Mesenchymal stem cell (in vitro differentiated cells and primary cell): ENCODE results near the gene SCAPER.
"Not testable (repeated sequence)": the region's sequence is repeated elsewhere in the genome, so short reads cannot be mapped to it uniquely, and the experiment has no call there.

ENCODE experiments used
- DNase-seq: peaks from one replicate; pipeline ENCODE4 v3.0.0-alpha.2; 2013
- H2AFZ ChIP-seq: one replicate; pipeline ENCODE4 v1.6.1; 2013; ENCODE audit warnings: low read depth, mild to moderate bottlenecking, control low read depth, inconsistent platforms, low read length, moderate library complexity
- H2AK5ac ChIP-seq: 2 replicates; pipeline ENCODE4 v1.6.1; 2013; ENCODE audit warnings: low read length, moderate library complexity, mild to moderate bottlenecking, inconsistent platforms; ENCODE audit not compliant: severe bottlenecking
- H2BK120ac ChIP-seq: one replicate; pipeline ENCODE4 v1.6.1; 2013; ENCODE audit warnings: low read depth, mild to moderate bottlenecking, inconsistent platforms, low read length, moderate library complexity
- H2BK12ac ChIP-seq, 2 experiments: one replicate each; pipeline ENCODE4 v1.6.1; 2013; ENCODE audit warnings: inconsistent platforms in 2 of 2, low read length in 2 of 2, mild to moderate bottlenecking in 2 of 2, moderate library complexity in 2 of 2, control low read depth in 1 of 2
- H2BK15ac ChIP-seq: one replicate; pipeline ENCODE4 v1.6.1; 2013; ENCODE audit warnings: mild to moderate bottlenecking, low read depth, inconsistent platforms; ENCODE audit not compliant: poor library complexity, severe bottlenecking
- H2BK5ac ChIP-seq: 2 replicates; pipeline ENCODE4 v1.6.1; 2013; ENCODE audit warnings: low read depth, mild to moderate bottlenecking, low read length, control low read depth, inconsistent platforms; ENCODE audit not compliant: poor library complexity, severe bottlenecking
- H3K14ac ChIP-seq, 2 experiments: one replicate each; pipeline ENCODE4 v1.6.1; 2013; ENCODE audit warnings: inconsistent platforms in 2 of 2, low read length in 2 of 2, control low read depth in 1 of 2, mild to moderate bottlenecking in 1 of 2, moderate library complexity in 1 of 2
- H3K18ac ChIP-seq, 2 experiments: one replicate each; pipeline ENCODE4 v1.6.1; 2013; ENCODE audit warnings: inconsistent platforms in 2 of 2, low read length in 2 of 2, control low read depth in 1 of 2, low read depth in 1 of 2, mild to moderate bottlenecking in 1 of 2
- H3K23ac ChIP-seq, 2 experiments: one replicate each; pipeline ENCODE4 v1.6.1; 2013; ENCODE audit warnings: inconsistent platforms in 2 of 2, low read length in 2 of 2, mild to moderate bottlenecking in 2 of 2, moderate library complexity in 2 of 2, control low read depth in 1 of 2
- H3K27ac ChIP-seq: 2 replicates; pipeline ENCODE4 v1.5.1; 2013; ENCODE audit warnings: mild to moderate bottlenecking, moderate library complexity, low read length, control low read depth, inconsistent platforms; ENCODE audit not compliant: poor library complexity, severe bottlenecking
- H3K27me3 ChIP-seq, 2 experiments: 2 replicates each; pipeline versions ENCODE4 v1.6.1 to v1.7.0; 2013; ENCODE audit warnings: low read length in 2 of 2, mild to moderate bottlenecking in 2 of 2, moderate library complexity in 2 of 2, control low read depth in 1 of 2, inconsistent platforms in 1 of 2; ENCODE audit not compliant: control insufficient read depth in 1 of 2, insufficient read depth in 1 of 2
- H3K36me3 ChIP-seq, 2 experiments: 2 replicates each; pipeline versions ENCODE4 v1.6.1 to v1.7.0; 2013; ENCODE audit warnings: low read length in 2 of 2, control low read depth in 1 of 2, inconsistent platforms in 1 of 2, low read depth in 1 of 2, mild to moderate bottlenecking in 1 of 2; ENCODE audit not compliant: insufficient read depth in 2 of 2, control insufficient read depth in 1 of 2
- H3K4ac ChIP-seq, 2 experiments: one replicate each; pipeline ENCODE4 v1.6.1; 2013; ENCODE audit warnings: inconsistent platforms in 2 of 2, low read length in 2 of 2, mild to moderate bottlenecking in 2 of 2, moderate library complexity in 2 of 2, control low read depth in 1 of 2, low read depth in 1 of 2
- H3K4me1 ChIP-seq: 2 replicates; pipeline ENCODE4 v1.6.1; 2013; ENCODE audit warnings: low read depth, low read length, control low read depth; ENCODE audit not compliant: control insufficient read depth, insufficient read depth
- H3K4me2 ChIP-seq: 2 replicates; pipeline ENCODE4 v1.6.1; 2013; ENCODE audit warnings: low read length, mild to moderate bottlenecking, inconsistent platforms; ENCODE audit not compliant: poor library complexity, severe bottlenecking
- H3K4me3 ChIP-seq, 2 experiments: 2 replicates each; pipeline versions ENCODE4 v1.5.1 to v1.7.0; 2013; ENCODE audit warnings: low read length in 2 of 2, mild to moderate bottlenecking in 2 of 2, control low read depth in 1 of 2, low read depth in 1 of 2; ENCODE audit not compliant: insufficient read depth in 1 of 2
- H3K79me1 ChIP-seq: replicated peaks from 2 replicates; pipeline ENCODE4 v1.6.1; 2013; ENCODE audit warnings: mild to moderate bottlenecking, control low read depth, low read length, inconsistent platforms; ENCODE audit not compliant: poor library complexity, severe bottlenecking
- H3K9ac ChIP-seq: 2 replicates; pipeline ENCODE4 v1.7.0; 2013; ENCODE audit warnings: mild to moderate bottlenecking, low read length, moderate library complexity
- H3K9me3 ChIP-seq: 2 replicates; pipeline ENCODE4 v1.7.0; 2013; ENCODE audit warnings: mild to moderate bottlenecking, low read length; ENCODE audit not compliant: control insufficient read depth
- H4K8ac ChIP-seq: one replicate; pipeline ENCODE4 v1.6.1; 2013; ENCODE audit warnings: inconsistent platforms, mild to moderate bottlenecking, low read length, moderate library complexity
- H4K91ac ChIP-seq: one replicate; pipeline ENCODE4 v1.6.1; 2013; ENCODE audit warnings: mild to moderate bottlenecking, low read length, inconsistent platforms
- WGBS: methylation state at CpG from one replicate; pipeline ENCODE4 v1.1.7; 2013; ENCODE audit warnings: mixed read lengths; 5-methylcytosine and 5-hydroxymethylcytosine counted together

Gene SCAPER

DNA sequence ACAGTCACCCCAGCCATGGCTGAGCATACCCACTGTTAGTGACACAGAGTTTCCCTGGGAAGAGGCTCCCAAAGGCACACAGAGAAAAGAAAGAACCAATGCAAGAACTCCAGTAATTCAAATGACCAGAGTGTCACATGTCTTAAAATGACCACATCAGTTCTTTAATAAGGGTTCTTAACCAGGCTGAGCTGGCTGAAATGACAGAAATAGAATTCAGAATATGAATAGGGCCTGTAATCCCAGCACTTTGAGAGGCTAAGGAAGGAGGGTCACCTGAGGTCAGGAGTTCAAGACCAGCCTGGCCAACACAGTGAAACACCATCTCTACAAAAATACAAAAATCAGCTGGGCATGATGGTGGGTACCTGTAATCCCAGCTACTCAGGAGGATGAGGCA lies 54.8 kb downstream of the SCAPER start:
- not testable (repeated sequence) for H2AFZ ChIP-seq, H2BK12ac ChIP-seq, H3K9ac ChIP-seq, H3K14ac ChIP-seq, H2BK5ac ChIP-seq, H2BK120ac ChIP-seq, H3K23ac ChIP-seq, H3K4me2 ChIP-seq, H2BK15ac ChIP-seq, H3K79me1 ChIP-seq, DNase-seq, H3K4ac ChIP-seq, H3K18ac ChIP-seq, H3K36me3 ChIP-seq, H3K27ac ChIP-seq, H4K91ac ChIP-seq, H2AK5ac ChIP-seq, H4K8ac ChIP-seq, H3K4me1 ChIP-seq, H3K27me3 ChIP-seq, H3K4me3 ChIP-seq
- H3K9me3 ChIP-seq = peaks cover 22% of the 10 kb centered on the region

DNA sequence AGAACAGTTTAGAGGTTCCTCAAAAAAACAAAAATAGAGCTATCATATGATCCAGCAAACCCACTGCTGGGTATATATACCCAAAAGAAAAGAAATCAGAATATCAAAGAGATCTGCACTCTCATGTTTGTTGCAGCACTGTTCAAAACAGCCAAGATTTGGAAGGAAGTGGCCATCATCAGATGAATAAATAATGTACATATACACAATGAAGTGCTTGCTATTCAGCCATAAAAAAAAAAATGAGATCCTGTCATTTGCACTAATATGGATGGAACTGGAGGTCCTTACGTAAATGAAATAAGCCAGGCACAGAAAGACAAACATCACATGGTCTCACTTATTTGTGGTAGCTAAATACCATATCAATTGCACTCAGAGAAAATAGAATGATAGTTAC lies 58.4 kb downstream of the SCAPER start:
- peaks cover 5% of the 10 kb centered on the region for H3K9me3 ChIP-seq
- no peak overlapping the region for H4K8ac ChIP-seq
- no peak overlapping the region for H3K14ac ChIP-seq
- no peak overlapping the region for H2BK120ac ChIP-seq
- no peak overlapping the region for H3K4me2 ChIP-seq
- H2BK15ac ChIP-seq = no peak overlapping the region
- H3K4me3 ChIP-seq = no peak overlapping the region
- H2BK12ac ChIP-seq = no peak overlapping the region
- H3K79me1 ChIP-seq = peaks cover 2% of the 10 kb centered on the region
- H3K27ac ChIP-seq = no peak overlapping the region
- no peak for DNase-seq
- no peak overlapping the region for H2AFZ ChIP-seq
- 100% methylated on average over 1 of the region's 1 CpG for WGBS
- no peak overlapping the region for H2BK5ac ChIP-seq
- no peak overlapping the region for H3K18ac ChIP-seq
- H4K91ac ChIP-seq = no peak overlapping the region
- no peak overlapping the region for H3K9ac ChIP-seq
- H3K4ac ChIP-seq = no peak overlapping the region
- H2AK5ac ChIP-seq = no peak overlapping the region
- H3K27me3 ChIP-seq = no peaks in the 10 kb centered on the region
- no peaks in the 10 kb centered on the region for H3K4me1 ChIP-seq
- H3K23ac ChIP-seq = no peak overlapping the region
- no peaks in the 10 kb centered on the region for H3K36me3 ChIP-seq

DNA sequence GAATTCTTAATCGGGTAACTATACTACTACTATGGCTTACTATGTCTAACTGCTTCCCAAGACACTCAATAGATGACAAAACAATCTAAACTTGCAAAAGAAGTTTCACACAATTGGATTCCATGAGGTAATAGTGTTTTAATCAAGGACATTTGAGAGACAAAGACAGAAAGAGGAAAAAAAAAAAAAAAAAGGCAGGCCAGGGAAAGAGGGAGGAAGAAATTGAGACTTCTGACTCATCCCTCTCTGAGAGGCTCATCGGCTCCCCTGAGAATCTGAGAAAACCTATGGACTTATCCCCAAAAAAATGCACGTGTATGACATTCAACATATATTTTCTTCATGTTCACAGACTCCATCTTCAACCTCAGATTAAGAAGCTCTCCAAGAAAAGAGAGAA lies 61.0 kb downstream of the SCAPER start:
- 100% methylated on average over 1 of the region's 3 CpGs for WGBS
- no peak overlapping the region for H3K4me2 ChIP-seq

DNA sequence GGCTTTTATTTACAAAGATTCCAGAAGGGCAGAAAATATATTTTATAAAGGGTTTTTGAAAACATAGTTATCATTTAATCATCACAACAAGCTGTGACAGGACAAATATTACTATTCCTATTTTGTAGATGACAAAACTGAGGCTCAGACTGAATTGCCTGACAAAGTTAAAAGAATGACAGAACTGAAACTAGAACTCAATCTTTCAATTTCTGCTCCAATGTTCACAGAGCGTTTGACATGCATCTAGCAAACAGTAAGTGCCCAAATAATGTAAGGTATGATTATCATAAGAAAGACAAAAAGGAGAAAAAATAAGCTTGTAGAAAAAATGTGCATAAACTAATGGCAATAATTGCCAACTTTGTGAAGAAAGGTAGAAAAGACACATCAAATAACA lies 61.9 kb downstream of the SCAPER start:
- peaks cover 2% of the 10 kb centered on the region for H3K79me1 ChIP-seq

More for the DNA sequence above, 61.0 kb downstream of the SCAPER start:
- no peak overlapping the region for H3K27ac ChIP-seq
- no peak overlapping the region for H3K9ac ChIP-seq
- no peaks in the 10 kb centered on the region for H3K36me3 ChIP-seq
- no peaks in the 10 kb centered on the region for H3K4me1 ChIP-seq
- no peak overlapping the region for H3K18ac ChIP-seq
- H4K91ac ChIP-seq = no peak overlapping the region
- no peak overlapping the region for H3K4ac ChIP-seq
- no peak overlapping the region for H3K23ac ChIP-seq
- H4K8ac ChIP-seq = no peak overlapping the region
- no peak overlapping the region for H2AFZ ChIP-seq
- no peak overlapping the region for H2BK12ac ChIP-seq
- H2BK5ac ChIP-seq = no peak overlapping the region
- no peak overlapping the region for H3K4me3 ChIP-seq
- H3K79me1 ChIP-seq = no peaks in the 10 kb centered on the region
- no peaks in the 10 kb centered on the region for H3K27me3 ChIP-seq
- no peaks in the 10 kb centered on the region for H3K9me3 ChIP-seq
- H2AK5ac ChIP-seq = no peak overlapping the region
- DNase-seq = peak; percentile 26
- no peak overlapping the region for H2BK15ac ChIP-seq
- no peak overlapping the region for H3K14ac ChIP-seq
- no peak overlapping the region for H2BK120ac ChIP-seq

More for the DNA sequence above, 61.9 kb downstream of the SCAPER start:
- H2BK15ac ChIP-seq = no peak overlapping the region
- no peak overlapping the region for H3K9ac ChIP-seq
- H2BK12ac ChIP-seq = no peak overlapping the region
- no peak overlapping the region for H3K4me3 ChIP-seq
- H2AK5ac ChIP-seq = no peak overlapping the region
- H3K23ac ChIP-seq = no peak overlapping the region
- H3K4ac ChIP-seq = no peak overlapping the region
- no peak overlapping the region for H4K8ac ChIP-seq
- no peak overlapping the region for H3K18ac ChIP-seq
- no peak overlapping the region for H2AFZ ChIP-seq
- no peaks in the 10 kb centered on the region for H3K9me3 ChIP-seq
- no peaks in the 10 kb centered on the region for H3K27me3 ChIP-seq
- no peak overlapping the region for H2BK5ac ChIP-seq
- H3K27ac ChIP-seq = no peak overlapping the region
- no CpG with 5 or more reads among the region's 1 CpG for WGBS
- H4K91ac ChIP-seq = no peak overlapping the region
- no peak for DNase-seq
- no peak overlapping the region for H3K4me2 ChIP-seq
- no peaks in the 10 kb centered on the region for H3K4me1 ChIP-seq
- H2BK120ac ChIP-seq = no peak overlapping the region
- no peaks in the 10 kb centered on the region for H3K36me3 ChIP-seq
- H3K14ac ChIP-seq = no peak overlapping the region
